ENCODE measurements around the gene OR2V2.

DNA sequence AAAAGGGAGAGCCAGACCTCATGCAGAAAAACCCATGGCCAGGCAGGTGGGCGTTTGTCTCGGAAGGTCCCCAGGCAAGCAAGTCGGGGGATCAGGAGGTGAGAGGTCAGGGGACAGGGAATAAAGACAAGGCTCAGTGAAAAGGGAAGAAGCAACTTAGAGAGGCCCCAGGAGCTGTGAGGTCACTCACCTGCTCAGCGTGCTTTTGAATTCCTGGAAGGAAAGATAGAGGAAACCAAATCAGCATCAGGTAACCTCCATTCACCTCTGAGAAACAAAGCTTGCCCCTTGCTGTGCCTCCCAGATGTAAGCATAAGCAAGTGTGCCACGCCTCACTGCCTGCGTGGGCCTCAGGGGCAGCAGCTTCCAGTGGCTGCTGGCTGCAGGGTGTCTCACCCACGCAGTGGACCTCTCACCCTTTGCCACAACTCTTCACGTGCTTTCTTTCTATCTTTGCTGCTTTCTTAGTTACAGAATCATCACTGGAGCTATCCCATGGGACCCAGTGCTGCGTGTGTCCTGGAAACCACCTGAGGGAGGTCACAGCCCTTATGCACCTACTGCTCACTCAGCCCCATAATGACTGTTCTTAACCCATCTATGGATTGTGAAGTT lies 51.6 kb downstream of the OR2V2 start:
- no peak for TF ChIP-seq POLR2A (IDR thresholded peaks at IDR 0.05)
- TF ChIP-seq, protein P1, sequence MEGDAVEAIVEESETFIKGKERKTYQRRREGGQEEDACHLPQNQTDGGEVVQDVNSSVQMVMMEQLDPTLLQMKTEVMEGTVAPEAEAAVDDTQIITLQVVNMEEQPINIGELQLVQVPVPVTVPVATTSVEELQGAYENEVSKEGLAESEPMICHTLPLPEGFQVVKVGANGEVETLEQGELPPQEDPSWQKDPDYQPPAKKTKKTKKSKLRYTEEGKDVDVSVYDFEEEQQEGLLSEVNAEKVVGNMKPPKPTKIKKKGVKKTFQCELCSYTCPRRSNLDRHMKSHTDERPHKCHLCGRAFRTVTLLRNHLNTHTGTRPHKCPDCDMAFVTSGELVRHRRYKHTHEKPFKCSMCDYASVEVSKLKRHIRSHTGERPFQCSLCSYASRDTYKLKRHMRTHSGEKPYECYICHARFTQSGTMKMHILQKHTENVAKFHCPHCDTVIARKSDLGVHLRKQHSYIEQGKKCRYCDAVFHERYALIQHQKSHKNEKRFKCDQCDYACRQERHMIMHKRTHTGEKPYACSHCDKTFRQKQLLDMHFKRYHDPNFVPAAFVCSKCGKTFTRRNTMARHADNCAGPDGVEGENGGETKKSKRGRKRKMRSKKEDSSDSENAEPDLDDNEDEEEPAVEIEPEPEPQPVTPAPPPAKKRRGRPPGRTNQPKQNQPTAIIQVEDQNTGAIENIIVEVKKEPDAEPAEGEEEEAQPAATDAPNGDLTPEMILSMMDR (IDR thresholded peaks at IDR 0.05) = no peak
- no peak for TF ChIP-seq EP300 (IDR thresholded peaks at IDR 0.05)
- TF ChIP-seq POLR2AphosphoS5 (IDR thresholded peaks at IDR 0.05) = no peak
